ENCODE results near the gene NTSR2. TPM values are rescaled to one million over a fixed set of nuclear protein-coding genes. Genes with fewer than 3 reads are reported as not detected.
"Not testable (repeated sequence)": the region's sequence is repeated elsewhere in the genome, so short reads cannot be mapped to it uniquely, and the experiment has no call there.

The NTSR2 gene
- total RNA-seq, 2 donors from 2014 or later = not detected

GRCh38 chr2:11663427-11663826 is 6.6 kb downstream of the NTSR2 start:
- DNase-seq = no peak
- Histone ChIP-seq H3K27me3 (peaks cover 3% of the 10 kb centered on the region), H3K27ac (no peak overlapping the region), H3K36me3 (no peaks in the 10 kb centered on the region), H3K9ac (ENCODE audit: low read depth in 2 of 2, low read length in 2 of 2) (no peak overlapping the region), H3K4me3 (no peak overlapping the region), H3K4me1 (no peaks in the 10 kb centered on the region), H3K9me3 (no peaks in the 10 kb centered on the region)
- TF ChIP-seq CTCF (IDR thresholded peaks at IDR 0.05) = no peak
- intact Hi-C loops (cut with DNase I) = no loop called here

- H3K36me3 ChIP-seq = no peaks in the 10 kb centered on the region
- TF ChIP-seq CTCF (IDR thresholded peaks at IDR 0.05) = no peak
- no peaks in the 10 kb centered on the region for H3K9me3 ChIP-seq
- H3K27me3 ChIP-seq = peaks cover 3% of the 10 kb centered on the region
- no peak overlapping the region for H3K4me3 ChIP-seq
- intact Hi-C loops (cut with DNase I) = no loop called here
- no peak overlapping the region for H3K27ac ChIP-seq
- H3K9ac ChIP-seq (ENCODE audit: low read depth in 2 of 2, low read length in 2 of 2) = no peak overlapping the region
- H3K4me1 ChIP-seq = no peaks in the 10 kb centered on the region
- DNase-seq = no peak
Observed at GRCh38 chr2:11662882-11663281, 7.1 kb downstream of the NTSR2 start.

GRCh38 chr2:11661891-11662435 is 8.0 kb downstream of the NTSR2 start:
- no peaks in the 10 kb centered on the region for H3K27me3 ChIP-seq
- H3K27ac ChIP-seq = no peak overlapping the region
- no peak overlapping the region for H3K9ac ChIP-seq (ENCODE audit: low read depth in 2 of 2, low read length in 2 of 2)
- no peaks in the 10 kb centered on the region for H3K36me3 ChIP-seq
- no peaks in the 10 kb centered on the region for H3K9me3 ChIP-seq
- no peak overlapping the region for H3K4me3 ChIP-seq
- intact Hi-C loops (cut with DNase I) = no loop called here
- DNase-seq = no peak
- no peaks in the 10 kb centered on the region for H3K4me1 ChIP-seq
- no peak for TF ChIP-seq CTCF (IDR thresholded peaks at IDR 0.05)

DNA sequence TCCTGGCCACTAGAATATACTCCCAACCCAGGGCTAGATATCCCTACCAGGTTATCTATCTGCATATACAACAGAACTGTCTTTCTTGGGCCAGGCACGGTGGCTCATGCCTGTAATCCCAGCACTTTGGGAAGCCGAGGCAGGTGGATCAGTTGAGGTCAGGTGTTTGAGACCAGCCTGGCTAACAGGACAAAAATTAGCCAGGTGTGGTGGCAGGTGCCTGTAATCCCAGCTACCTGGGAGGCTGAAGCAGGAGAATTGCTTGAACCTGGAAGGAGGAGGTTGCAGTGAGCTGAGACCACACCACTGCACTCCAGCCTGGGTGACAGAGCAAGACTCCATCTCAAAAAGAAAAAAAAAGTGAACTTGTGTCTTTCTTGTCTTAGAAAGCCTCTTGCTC is 9.6 kb downstream of the NTSR2 start:
- H3K4me3 ChIP-seq; H3K4me1 ChIP-seq; DNase-seq; H3K27me3 ChIP-seq; H3K9me3 ChIP-seq; H3K9ac ChIP-seq (ENCODE audit: low read depth in 2 of 2, low read length in 2 of 2); H3K36me3 ChIP-seq; H3K27ac ChIP-seq; intact Hi-C loops (cut with DNase I): not testable (repeated sequence)

DNA sequence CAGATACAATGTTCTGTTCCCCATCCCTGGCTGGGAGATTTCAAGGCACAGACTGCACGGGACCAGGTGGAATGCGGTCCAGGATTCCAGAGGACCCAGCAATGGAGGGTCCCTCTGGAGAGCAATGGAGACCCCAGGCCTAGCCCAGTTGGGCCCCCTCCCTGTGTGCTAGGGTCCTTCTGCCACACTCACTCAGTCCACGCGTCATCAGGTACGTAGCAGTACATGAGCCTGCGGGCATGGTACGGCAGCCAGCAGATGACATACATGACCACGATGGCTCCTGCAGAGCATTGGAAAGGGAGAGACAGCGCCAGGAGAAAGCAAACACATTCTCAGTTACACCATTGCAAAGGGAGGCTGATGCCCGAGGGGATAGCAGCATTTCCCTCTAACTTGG is 10.1 kb downstream of the NTSR2 start:
- Histone ChIP-seq H3K27me3 (no peaks in the 10 kb centered on the region), H3K9me3 (no peaks in the 10 kb centered on the region), H3K4me3 (no peak overlapping the region), H3K36me3 (no peaks in the 10 kb centered on the region), H3K9ac (ENCODE audit: low read depth in 2 of 2, low read length in 2 of 2) (no peak overlapping the region), H3K4me1 (no peaks in the 10 kb centered on the region), H3K27ac (no peak overlapping the region)
- no peak for TF ChIP-seq CTCF (IDR thresholded peaks at IDR 0.05)
- intact Hi-C loops (cut with DNase I) = no loop called here
- DNase-seq = no peak

DNA sequence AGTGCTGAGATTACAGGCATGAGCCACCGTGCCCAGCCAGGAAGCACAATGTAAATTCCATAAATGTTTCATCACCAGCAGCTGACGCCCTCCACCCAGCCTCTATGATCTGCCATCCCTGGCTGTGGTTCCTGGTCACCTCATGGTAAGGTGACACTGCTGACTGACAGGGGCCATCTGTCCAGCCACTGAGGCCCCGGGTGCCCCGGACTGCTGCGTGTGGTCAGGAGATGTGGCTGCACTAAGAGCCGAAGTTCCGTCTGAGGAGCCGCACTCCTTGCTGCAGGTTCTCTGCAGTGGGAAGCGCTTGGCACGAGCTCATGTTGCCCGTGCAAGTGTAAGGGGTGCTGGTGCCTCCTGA is 10.9 kb downstream of the NTSR2 start:
- Histone ChIP-seq H3K4me1 (no peaks in the 10 kb centered on the region), H3K9me3 (no peaks in the 10 kb centered on the region)
- no peak for TF ChIP-seq CTCF (IDR thresholded peaks at IDR 0.05)

More for the DNA sequence above, 10.9 kb downstream of the NTSR2 start:
- no peak for DNase-seq
- Histone ChIP-seq H3K4me3 (no peak overlapping the region), H3K36me3 (no peaks in the 10 kb centered on the region), H3K27me3 (no peaks in the 10 kb centered on the region), H3K27ac (no peak overlapping the region), H3K9ac (ENCODE audit: low read depth in 2 of 2, low read length in 2 of 2) (no peak overlapping the region)
- intact Hi-C loops (cut with DNase I) = no loop called here
